Myocyte (in vitro differentiated cells): ENCODE results near the gene DALRD3. TPM values are rescaled to one million over a fixed set of nuclear protein-coding genes. Genes with fewer than 3 reads are reported as not detected.

Experiments used
- DNase-seq: peaks from one replicate; pipeline ENCODE4 v3.0.0-alpha.2; 2012; ENCODE audit warnings: low read depth
- microRNA counts: library from miRNA; unstranded; fragments of <30 nt; microRNA quantifications from one replicate; lab custom pipeline; 2016
- microRNA-seq: library from miRNA; unstranded; fragments of <30 nt; microRNA quantifications from one replicate; pipeline ENCODE4, GENCODE V29; 2016
- total RNA-seq: library from RNA; depleted of rRNA; stranded (reverse); fragments of >200 nt; gene quantifications from 2 replicates; pipeline ENCODE4 v1.2.3, GENCODE V29; 2014

The DALRD3 gene
- total RNA-seq, 1 donor from 2014 or later: 42.8 TPM

DNA sequence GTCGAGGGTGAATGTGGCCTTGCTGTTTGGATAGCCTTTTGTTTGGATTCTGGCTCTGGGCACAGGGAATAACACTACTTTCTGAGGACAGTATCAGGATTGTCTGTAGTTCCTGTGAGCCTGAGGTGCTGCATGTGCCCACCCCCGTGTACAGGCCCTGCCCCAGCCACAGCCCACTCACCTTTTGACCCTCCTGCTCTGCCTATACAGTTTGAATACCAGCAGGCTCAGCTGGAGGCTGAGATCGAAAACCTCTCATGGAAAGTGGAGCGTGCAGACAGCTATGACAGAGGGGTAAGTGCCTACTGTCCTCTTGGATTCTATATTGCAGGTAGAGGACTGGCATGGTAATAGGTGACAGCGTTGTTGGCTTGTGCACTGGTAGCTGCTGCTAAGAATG, 35.7 kb downstream of the DALRD3 start:
- DNase-seq: no peak

GRCh38 chr3:48982016-48982415, 36.4 kb downstream of the DALRD3 start:
- DNase-seq: no peak

DNA sequence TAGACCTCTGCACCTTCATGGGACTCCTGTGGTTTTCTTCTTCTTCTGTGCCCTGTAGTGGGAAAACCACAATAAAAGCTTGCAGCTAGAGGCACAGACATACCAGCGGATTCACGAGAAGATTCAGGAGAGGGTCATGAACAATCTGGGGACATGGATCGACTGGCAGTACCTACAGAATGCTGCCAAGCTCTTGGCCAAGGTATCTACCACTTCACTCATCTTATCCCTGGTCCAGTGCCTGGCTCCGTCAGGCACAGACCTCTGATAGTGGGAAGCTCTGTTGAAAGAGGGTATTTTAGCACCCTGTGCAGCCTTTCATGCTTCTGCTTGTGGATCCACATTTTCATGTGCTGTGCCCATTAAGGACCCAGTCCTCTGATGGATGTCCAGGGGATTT, 38.1 kb downstream of the DALRD3 start:
- DNase-seq: no peak

DNA sequence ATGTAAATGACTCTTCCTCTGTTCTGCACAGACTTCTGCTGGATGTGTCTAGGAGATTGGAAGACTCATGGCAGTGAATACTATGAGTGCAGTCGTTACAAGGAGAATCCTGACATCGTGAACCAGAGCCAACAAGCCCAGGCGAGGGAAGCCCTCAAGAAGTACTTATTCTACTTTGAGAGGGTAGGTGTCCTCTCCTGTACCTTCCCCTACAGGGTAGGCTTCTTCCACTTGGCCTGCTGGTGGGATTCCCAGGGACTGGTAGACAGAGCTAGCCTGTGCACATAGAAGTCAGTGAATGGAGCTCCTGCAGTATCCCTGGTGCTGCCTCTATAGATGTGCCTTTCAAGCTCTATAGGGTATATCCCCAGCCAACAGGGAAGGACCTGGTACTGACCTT, 38.9 kb downstream of the DALRD3 start:
- DNase-seq: no peak

- DNase-seq: no peak
Measured at GRCh38 chr3:48974076-48974864, 44.1 kb downstream of the DALRD3 start.

- peak; percentile 46 for DNase-seq
Measured at GRCh38 chr3:48970586-48970985, 47.8 kb downstream of the DALRD3 start.

DNA sequence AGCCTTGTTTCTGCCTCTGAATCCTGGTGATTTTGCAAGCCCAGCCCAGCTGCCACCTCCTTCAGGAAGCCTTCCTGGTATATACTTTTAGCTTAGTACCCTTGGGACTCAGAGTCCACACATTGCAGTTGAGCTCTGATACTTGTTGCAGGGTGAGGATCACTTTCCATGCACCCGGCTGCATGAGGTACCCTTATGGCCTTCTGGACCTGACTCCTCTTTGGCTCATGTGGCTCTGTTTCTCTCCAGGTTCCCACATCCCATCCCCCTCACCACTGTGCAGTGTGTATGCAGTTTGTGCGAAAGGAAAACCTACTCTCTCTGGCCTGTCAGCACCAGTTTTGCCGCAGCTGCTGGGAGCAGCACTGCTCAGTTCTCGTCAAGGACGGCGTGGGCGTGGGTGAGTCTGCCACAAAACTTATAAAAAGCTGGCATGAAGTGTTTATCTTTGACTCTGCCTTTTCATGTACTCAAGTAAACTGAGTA, 51.5 kb downstream of the DALRD3 start:
- DNase-seq: peak; percentile 68

DNA sequence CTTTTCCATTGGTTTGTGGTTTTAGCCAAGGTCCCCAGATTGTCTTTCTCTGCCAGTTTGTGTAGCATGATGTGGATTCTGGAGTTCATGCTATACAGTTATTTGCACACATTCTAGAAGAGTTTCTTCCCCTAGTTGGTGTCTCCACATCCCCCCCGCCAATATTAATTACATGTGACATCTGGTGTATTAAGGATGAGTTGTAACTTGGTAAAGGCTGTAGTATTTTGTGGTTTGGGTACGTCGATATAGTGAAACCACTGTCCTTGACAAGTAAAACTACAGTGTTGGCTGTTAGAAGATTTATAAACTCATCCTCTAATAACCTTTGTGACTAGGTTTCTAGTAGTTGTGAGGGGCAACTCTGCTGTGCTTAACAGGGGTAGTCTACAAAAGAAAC, 52.0 kb downstream of the DALRD3 start:
- DNase-seq: peak; percentile 34

MicroRNAs encoded within 50 kb of the gene (microRNA counts, 767-probe panel; counts per million panel counts)
- microRNA hsa-miR-191-5p (lab: Ali Mortazavi, UCI) (13,114 counts per million, percentile 65 among the panel's probes with 10 or more counts), microRNA hsa-miR-425-5p (lab: Ali Mortazavi, UCI) (not detected)

Small RNA genes lying within 50 kb of the gene (microRNA-seq; reads per million reads assigned to microRNA genes)
- gene MIR191 (6,000 reads per million, percentile 94 among the genes with 10 or more reads in this experiment), gene MIR425 (1,824 reads per million, percentile 85 among the genes with 10 or more reads in this experiment)

Other genes starting within 250 kb of the DALRD3 start
- 41.8 and 47.6 TPM in 2 replicates for gene PRKAR2A, start 170.7 kb downstream of the DALRD3 start, total RNA-seq
- 23.7 and 37.9 TPM in 2 replicates for gene SLC25A20, start 119.7 kb downstream of the DALRD3 start, total RNA-seq
- 87.2 and 88.5 TPM in 2 replicates for gene ARIH2, start 99.7 kb downstream of the DALRD3 start, total RNA-seq
- 32.8 and 35.9 TPM in 2 replicates for gene P4HTM, start 28.3 kb downstream of the DALRD3 start, total RNA-seq
- gene WDR6, start 11.2 kb downstream of the DALRD3 start, total RNA-seq: 86.8 and 95.5 TPM in 2 replicates
- gene NDUFAF3, start 3.5 kb upstream of the DALRD3 start, total RNA-seq: 136 and 185 TPM in 2 replicates
- 242 and 275 TPM in 2 replicates for gene IMPDH2, start 10.8 kb upstream of the DALRD3 start, total RNA-seq
- 57.4 and 73.0 TPM in 2 replicates for gene QRICH1, start 75.5 kb upstream of the DALRD3 start, total RNA-seq
- gene QARS1, start 86.2 kb upstream of the DALRD3 start, total RNA-seq: 131 and 190 TPM in 2 replicates
- 66.1 and 74.5 TPM in 2 replicates for gene USP19, start 102.2 kb upstream of the DALRD3 start, total RNA-seq
- 632 and 641 TPM in 2 replicates for gene LAMB2, start 114.5 kb upstream of the DALRD3 start, total RNA-seq
- gene CCDC71, start 147.8 kb upstream of the DALRD3 start, total RNA-seq: 34.3 and 35.0 TPM in 2 replicates
- 28.7 and 45.0 TPM in 2 replicates for gene KLHDC8B, start 153.0 kb upstream of the DALRD3 start, total RNA-seq